Jurkat, Clone E6-1 (cell line): ENCODE data around the gene CBFA2T3.
"Not testable (repeated sequence)": the region's sequence is repeated elsewhere in the genome, so short reads cannot be mapped to it uniquely, and the experiment has no call there.

ENCODE experiments used
- DNase-seq: peaks from one replicate; pipeline ENCODE4 v3.0.0-alpha.2; 2011; ENCODE audit warnings: low read depth, low spot score
- H3K4me3 ChIP-seq: 2 replicates; pipeline ENCODE4 v1.5.1; 2011; ENCODE audit warnings: mild to moderate bottlenecking, low read length, control low read depth, moderate library complexity

CBFA2T3 gene

DNA sequence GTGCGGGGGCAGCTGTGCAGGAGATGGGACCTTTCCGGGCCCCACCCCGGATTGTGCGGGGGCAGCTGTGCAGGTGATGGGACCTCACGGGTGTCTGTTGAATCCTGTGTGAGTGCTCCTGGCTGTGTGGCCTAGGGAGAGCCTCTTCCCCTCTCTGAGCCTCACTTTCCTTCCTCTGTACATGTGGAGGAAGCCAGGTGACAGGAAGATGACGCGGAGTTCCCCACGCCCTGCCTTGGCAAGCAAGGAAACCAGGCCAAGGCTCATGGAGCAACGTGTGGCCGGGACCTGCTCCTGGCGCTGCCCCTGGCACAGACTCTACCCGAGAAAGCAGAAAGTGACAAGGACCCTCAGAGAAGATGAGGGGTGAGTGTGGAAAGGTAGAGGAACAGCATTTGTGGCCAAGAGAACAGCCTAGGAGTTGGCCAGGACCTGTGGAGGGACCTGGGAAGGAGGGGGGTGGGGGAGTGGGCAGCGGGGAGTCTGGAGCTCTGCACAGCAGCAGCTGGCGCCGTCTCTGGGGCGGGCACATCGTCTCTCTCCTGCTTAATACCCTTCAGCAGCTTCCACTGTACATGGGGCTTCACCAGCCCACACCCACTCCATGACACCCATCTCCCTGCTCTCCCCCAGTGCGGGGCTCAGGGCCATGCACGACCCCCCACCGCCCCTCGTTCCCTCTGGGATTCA, 72.2 kb downstream of the CBFA2T3 start:
- no peak overlapping the region for H3K4me3 ChIP-seq
- DNase-seq = no peak

DNA sequence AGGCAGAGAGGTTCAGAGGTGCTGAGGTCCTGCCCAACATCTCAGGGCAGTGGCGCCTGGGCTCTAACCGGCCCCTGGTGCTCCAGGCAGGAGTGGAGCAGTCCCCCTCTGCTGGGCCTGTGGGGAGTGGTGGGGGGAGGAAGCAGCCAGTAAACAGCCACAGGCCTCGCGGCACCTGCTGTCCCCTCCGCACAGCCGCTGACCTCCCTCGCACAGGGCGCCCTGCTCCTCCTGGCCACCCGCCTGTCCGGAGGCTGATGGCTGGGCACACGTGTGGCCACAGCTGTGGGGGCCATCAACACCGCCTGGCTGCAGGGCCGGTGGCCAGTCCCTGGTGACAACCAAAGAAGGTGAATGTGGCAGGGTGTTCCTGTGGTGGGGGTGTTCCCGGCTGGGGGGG, 73.7 kb downstream of the CBFA2T3 start:
- no peak overlapping the region for H3K4me3 ChIP-seq
- DNase-seq = no peak

DNA sequence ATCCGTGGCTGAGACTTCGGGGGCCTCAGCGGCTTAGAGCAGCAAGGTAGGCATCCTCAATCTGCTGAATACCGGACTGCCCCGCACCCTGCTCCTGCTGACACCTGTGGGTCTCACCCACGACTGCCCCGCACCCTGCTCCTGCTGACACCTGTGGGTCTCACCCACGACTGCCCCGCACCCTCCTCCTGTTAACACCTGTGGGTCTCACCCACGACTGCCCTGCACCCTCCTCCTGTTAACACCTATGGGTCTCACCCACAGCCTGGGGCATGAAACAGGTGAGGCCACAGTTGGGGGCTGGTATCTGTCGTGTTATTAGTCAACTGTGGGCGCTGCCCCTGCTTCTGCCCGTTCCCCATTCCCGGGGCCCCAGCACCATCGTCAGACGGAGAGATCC, 74.3 kb downstream of the CBFA2T3 start:
- no peak overlapping the region for H3K4me3 ChIP-seq
- DNase-seq = no peak

DNA sequence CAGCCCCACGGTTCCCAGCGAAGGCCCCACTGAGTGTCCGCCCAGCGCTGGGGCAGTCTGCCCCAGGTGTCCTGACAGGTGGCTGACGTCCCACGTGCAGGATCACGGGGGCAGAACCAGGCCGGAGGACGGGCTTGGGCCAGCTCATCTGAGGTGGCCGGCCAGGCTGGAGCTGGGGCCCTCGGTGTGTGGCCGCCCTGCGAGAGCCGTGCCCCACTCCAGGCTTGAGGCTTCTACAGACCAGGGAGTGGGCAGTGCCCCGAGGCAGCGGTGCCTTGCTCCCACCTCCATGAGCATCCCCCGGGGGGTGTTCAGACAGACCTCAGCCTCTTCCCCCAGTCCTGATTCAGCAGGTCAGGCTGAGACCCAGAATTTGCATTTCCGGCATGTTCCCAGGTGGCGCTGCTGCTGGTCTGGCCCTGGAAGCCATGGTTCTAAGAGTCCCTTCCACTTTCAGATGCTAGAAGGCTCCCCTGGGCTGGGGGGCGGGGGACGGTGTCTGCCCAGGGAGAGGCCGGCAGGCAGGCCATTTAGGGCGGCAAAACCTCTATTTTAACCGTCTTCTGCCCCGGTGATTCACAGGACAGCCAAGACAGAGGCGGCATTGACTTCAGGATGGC, 75.2 kb downstream of the CBFA2T3 start:
- no peak for DNase-seq
- H3K4me3 ChIP-seq = no peak overlapping the region

DNA sequence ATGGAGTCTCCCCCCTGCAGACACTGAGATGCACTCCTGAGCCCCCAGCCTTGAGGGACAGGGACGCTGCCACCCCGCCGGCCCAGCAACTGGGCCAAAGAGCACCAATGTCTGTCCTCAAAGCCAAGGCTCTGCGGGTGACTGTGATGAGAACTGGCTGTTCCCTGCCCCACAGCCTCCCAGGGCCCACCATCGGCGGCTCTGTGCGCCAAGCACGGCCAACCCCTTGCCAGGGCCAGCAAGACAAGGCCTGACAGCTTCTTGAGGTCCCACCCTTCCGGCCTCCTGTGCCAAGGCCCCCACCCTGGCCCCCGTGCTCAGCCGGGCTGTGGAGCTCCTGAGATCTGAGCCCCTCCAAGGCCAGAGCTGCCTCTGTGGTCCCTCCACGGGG, 76.3 kb downstream of the CBFA2T3 start:
- DNase-seq = no peak
- no peak overlapping the region for H3K4me3 ChIP-seq

DNA sequence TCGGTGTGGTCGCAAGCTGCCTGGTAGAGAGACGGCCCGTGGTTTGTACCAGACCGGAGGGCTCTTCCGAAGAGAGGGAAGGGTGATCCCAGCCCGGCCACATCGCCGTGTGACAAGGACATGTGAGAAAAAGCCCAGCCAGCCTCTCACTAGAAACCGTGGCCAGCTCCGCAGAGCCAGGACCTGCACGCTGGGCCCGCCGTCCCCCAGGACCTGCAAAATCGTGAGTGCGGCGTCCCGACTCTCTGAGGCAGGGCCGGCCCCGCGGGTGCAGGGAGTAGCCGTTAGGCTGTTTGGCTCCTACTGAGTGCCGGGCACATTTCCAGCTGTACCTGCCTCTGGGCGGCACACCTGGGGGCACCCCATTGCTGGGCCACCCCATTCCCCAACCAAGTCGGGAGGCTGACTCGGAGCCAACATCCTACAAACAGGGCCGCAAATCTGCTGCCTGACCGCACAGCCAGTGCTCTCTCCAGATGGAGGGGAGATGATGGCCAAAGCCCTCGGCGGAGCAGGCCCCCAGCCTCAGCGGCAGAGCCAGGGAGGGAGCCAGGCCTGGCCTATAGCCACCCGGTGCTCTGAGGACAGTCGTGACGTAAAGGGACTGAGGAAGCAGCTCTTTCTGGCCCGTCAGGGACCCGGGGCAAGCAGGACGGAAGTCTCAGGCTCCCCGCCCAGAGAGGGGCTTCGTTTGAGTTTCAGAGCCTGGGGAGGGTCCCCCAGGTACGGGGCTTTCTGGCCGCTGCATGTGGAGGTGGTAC, 76.9 kb downstream of the CBFA2T3 start:
- no peak overlapping the region for H3K4me3 ChIP-seq
- DNase-seq = no peak

DNA sequence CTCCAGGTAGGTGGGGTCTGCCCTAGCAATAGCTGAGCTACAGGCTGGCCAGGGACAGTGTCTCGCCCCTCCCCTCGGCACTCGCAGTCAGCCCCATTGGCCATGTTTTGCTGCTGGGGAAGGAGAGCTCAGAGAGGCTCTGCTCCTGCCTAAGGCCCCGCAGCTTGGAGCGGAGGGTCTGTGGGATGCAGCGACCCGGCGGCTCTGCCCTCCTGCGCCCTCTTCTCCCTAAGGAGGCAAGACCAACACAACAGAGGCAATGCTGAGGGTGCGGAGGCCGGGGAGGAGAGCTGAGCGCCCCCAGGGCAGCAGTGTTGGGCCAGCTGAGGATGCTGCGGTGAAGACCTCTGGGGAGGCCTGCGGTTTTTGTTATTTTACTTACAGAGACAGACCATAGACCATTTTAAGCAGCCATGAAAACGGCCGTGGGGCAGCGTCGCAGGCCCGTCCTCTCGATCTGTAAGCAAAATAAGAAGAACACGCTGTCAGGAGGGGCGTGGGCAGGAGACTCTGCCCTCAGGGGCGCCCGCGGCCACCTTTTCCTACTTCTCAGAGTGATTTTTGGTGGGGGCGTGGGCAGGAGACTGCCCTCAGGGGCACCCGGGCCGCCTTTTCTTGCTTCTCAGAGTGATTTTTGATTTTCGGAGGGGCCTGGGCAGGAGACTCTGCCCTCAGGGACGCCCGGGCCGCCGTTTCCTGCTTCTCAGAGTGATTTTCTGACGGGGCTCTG, 79.1 kb downstream of the CBFA2T3 start:
- no peak overlapping the region for H3K4me3 ChIP-seq
- no peak for DNase-seq

DNA sequence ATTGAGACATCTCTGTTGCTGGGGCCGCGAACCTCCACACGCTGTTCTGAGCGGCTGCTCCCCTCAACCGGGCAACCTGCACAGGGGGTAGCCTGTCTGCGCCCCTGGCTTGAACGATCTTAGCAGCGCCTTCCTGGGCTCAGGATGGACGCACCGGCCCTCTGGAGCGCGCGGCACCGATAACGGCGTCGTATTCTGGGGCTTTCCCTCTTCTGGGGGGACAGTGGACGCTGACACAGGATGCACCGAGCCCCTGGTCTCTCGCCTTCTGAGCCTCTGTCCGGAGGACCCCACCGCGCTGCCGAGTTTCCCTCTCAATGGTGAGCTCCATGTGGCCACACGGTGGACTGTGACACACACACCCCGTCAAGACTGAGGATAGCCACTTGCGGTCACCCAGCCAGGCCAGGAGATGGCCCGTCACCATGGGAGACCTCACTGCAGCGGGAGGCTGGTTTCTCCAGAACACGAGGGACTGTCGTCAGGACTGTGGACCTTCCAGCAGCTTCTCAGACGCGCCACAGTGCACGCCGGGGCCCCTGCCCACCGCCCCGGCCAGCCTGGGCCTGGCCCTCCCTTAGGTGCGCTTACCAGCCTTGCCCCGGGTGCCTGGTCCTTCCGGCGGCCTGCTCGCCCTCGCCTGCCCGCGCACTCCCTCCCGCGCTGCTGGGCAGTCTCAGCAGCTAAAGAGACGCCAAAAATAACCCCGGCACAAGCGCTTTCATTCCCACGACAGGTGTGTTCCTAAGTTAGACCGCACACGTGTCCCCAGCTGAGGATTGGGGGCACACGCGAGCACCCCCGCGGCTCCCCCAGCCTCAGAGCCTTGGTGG, 80.6 kb downstream of the CBFA2T3 start:
- DNase-seq = no peak
- H3K4me3 ChIP-seq = no peak overlapping the region

DNA sequence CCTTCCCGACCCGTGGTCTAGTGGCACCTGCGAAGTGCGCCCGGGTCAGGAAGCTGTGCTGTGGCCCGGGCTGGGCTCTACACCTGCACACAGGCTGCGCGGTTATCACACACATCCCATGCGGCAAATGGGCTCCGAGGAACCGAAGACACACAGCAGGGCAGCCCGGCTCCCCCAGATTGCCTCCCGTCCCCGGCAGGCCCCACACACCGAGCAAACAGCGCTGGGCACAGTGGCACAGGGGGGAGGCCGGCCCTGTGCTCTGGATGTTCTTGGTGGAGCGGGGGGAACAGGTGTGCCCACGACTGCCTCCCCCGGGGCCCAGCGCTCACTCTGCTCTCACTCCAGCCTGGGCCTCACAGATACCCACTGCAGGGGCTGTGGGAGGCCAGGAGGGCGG, 81.7 kb downstream of the CBFA2T3 start:
- no peak overlapping the region for H3K4me3 ChIP-seq
- DNase-seq = no peak

DNA sequence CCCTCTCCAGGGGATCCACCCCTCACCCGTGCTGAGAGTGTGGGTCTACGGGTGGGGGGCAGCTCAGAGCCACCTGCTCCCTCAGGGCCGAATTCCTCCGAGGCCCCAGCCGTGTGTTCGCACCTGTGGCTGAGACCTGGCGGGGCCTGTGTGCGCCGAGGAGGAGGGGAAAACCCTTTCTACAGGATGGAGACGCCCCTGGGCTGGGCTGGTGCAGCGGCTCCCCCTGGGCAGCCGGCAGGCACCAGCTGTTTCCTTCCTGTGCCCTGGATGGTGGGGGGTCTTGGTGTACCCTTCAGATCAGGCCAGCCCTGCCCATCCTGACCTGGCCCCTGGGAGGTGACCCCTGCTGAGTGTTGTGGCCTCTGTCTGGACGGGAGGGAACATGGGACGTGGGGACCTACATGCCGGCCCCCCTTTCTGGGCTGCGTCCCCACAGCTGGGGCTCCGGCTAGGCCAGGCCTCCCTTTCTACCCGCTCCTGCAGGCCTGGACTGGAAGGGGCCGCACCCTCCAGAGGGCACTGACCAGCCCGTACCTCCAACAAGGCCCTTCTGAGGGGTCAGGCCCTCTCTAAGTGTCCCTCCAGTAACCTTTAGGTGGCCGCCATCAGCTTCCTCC, 82.2 kb downstream of the CBFA2T3 start:
- DNase-seq = no peak
- no peak overlapping the region for H3K4me3 ChIP-seq

DNA sequence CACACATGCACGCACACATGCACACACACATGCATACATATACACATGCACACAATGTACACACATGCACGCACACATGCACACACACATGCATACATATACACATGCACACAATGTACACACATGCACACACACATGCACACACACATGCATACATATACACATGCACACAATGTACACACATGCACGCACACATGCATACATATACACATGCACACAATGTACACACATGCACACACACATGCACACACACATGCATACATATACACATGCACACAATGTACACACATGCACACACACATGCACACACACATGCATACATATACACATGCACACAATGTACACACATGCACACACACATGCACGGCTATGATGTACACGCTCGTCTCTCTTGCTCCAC, 82.7 kb downstream of the CBFA2T3 start:
- DNase-seq, H3K4me3 ChIP-seq: not testable (repeated sequence)

DNA sequence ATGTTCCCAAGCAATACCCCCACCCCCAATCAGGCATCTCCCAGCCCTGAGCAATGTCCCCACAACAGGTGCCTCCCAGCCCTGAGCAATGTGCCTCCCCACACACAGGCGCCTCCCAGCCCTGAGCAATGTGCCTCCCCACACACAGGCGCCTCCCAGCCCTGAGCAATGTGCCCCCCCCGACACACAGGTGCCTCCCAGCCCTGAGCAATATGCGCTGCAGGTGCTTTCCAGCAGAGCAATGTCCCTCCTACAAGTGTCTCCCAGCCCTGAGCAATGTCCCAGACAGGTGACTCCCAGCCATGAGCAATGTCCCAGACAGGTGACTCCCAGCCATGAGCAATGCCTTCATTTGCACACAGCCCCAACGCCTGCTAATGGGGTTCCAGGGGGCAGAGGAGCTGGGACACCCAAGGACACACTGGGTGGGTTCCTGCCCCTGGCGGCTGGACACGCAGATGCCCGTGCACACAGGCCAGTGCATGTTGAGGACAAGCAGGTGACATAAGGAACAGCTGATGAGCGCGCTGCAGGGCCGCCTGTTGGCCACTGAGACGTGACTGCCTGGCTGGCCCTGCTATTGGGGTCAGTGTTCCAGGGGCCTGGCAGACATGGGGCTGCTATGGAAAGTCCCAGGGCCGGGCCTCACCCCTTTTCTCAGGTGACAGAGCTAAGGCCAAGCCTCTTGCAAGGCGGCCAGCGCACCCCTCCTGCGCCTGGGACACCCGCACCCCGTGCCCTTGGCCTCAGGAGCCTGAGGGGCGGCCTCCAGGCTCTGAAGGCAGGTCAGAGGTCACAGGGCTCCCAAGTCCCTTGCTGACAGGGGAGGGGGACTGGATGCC, 83.7 kb downstream of the CBFA2T3 start:
- H3K4me3 ChIP-seq = no peak overlapping the region
- no peak for DNase-seq

DNA sequence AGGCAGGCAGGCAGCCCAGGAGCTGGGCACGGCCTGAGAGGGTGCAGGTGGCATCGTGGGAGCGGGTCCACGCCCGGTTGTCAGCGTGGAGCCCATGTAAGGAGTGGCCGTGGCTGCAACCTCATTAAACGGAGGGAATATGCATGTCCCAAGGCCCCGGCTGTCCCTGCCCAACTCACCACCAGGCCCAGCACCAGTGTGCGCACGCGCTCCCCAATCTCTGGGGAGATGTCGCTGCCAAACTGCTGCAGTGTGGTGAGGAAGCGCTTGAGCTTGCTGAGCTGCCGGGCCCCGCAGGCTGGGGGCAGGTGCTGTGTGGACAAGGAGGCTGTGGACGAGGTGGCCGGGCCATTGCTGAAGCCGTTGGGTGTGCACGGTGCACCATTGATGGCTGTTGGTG, 84.9 kb downstream of the CBFA2T3 start:
- no peak for DNase-seq
- H3K4me3 ChIP-seq = no peak overlapping the region

DNA sequence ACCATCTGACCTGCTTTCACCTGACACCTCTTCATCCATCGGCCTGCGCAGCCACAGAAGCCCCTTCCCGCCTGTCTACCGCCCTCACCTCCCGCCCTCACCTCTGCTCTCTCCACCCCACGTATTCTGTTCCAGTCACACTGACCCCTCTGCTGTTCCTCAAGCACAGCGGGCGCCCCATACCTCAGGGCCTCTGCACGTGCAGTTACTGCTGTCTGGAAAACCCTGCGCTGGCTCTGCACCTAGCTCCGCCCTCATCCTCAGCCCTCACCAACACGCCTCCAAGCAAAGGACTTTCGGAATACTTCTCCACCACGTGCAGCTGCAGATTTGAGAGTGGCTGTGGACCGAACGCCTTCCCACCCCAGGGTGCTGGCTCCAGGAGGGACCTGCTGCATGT, 85.9 kb downstream of the CBFA2T3 start:
- H3K4me3 ChIP-seq = no peak overlapping the region
- DNase-seq = no peak

DNA sequence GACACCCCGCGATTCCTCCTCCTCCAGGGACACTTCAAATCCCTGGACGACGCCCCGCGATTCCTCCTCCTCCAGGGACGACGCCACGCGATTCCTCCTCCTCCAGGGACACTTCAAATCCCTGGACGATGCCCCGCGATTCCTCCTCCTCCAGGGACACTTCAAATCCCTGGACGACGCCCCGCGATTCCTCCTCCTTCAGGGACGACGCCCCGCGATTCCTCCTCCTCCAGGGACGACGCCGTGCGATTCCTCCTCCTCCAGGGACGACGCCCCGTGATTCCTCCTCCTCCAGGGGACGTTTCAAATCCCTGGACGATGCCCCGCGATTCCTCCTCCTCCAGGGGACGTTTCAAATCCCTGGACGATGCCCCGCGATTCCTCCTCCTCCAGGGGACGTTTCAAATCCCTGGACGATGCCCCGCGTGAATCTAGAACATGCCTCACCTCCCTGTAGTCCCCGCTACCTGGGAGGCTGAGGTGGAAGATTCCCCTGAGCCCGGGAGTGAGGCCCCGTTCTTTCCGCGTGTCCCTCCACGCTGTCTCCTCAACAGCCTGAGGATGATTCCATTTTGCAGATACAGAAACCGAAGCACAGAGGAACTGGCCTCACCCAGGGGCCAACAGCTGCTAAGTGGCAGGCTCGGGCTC, 87.2 kb downstream of the CBFA2T3 start:
- H3K4me3 ChIP-seq, DNase-seq: not testable (repeated sequence)

DNA sequence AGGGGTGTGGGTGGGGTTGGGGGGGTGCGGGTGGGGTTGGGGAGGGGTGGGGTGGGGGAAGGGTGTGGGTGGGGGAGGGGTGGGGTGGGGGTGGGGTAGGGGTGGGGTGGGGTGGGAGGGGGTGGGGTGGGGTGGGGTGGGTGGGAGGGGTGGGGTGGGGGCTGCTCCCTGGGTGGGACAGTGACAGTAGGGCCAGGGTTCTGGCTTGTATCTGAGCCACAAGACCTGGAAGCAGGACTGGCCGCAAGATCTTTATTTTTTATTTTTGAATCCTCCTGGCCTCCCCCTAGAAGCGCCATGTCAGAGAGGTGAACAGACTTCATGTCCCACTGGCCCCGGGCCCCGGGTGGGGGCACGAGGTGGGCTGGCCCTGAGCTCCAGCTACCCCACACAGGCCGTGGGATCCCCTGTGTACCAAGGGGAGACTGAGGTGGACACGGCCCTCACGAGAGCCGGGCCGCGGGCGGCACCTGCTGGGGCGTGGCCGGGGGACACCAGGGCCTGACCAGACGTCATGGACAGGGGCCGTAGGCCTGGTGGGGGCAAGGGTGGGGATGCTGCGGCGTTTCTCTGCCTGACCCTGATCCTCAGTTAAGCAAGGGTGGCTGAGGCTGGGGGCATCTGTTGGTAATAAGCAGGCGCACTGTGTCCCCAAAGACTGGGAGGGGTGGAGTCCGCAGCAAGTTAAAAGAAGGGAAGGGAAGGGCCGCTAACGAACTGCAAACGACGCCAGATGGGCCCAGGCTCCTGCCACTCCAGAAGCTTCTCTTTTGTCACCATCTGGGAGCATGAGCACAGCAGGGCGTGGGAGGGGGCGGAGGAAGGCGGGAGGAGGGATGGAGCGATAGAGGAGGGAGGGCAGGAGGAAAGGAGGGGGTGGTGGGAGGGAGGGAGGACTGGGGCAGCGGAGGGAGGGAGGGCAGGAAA, 88.3 kb downstream of the CBFA2T3 start:
- H3K4me3 ChIP-seq = no peak overlapping the region
- no peak for DNase-seq
